ENCODE measurements around the gene GPC1. TPM values are rescaled to one million over a fixed set of nuclear protein-coding genes. Genes with fewer than 3 reads are reported as not detected.

The GPC1 gene
- total and polyA plus RNA-seq, 2 donors (not counting 1 experiment from before 2014, with no cell fraction given) = 147 to 218 TPM

GRCh38 chr2:240416821-240417220 is 18.6 kb upstream of the GPC1 start:
- Histone ChIP-seq H3K27ac (ENCODE audit: insufficient read depth, low read length) (no peak overlapping the region), H2AFZ (ENCODE audit: low read length) (no peak overlapping the region), H3K27me3 (ENCODE audit: control insufficient read depth, insufficient read depth, low read length) (no peaks in the 10 kb centered on the region), H3K4me1 (ENCODE audit: control insufficient read depth, extremely low read depth, insufficient read depth, low read length) (no peaks in the 10 kb centered on the region), H3K9me3 (ENCODE audit: control insufficient read depth, insufficient read depth, low read depth, low read length) (no peaks in the 10 kb centered on the region), H4K20me1 (ENCODE audit: control insufficient read depth, extremely low read depth, insufficient read depth, low read length) (no peaks in the 10 kb centered on the region), H3K4me2 (ENCODE audit: extremely low read depth, insufficient read depth, low read length) (no peak overlapping the region), H3K79me2 (ENCODE audit: control insufficient read depth, insufficient read depth, low read length) (no peaks in the 10 kb centered on the region), H3K4me3 (replicated peaks in 1 of 4; ENCODE audit: control extremely low read depth in 1 of 4, insufficient read depth in 1 of 4, low read depth in 3 of 4, low read length in 4 of 4) (no peak overlapping the region), H3K9ac (ENCODE audit: insufficient read depth, low read length) (no peak overlapping the region), H3K36me3 (ENCODE audit: control insufficient read depth, insufficient read depth, low read length) (no peaks in the 10 kb centered on the region)
- TF ChIP-seq EZH2 (IDR thresholded peaks at IDR 0.05; ENCODE audit: low read length, missing control alignments) (no peak), CTCF (conservative IDR thresholded peaks at IDR 0.05 in 1 of 2, IDR thresholded peaks at IDR 0.05 in 1 of 2; ENCODE audit: low read depth in 1 of 2, low read length in 2 of 2) (no peak)
- DNase-seq (ENCODE audit: low read depth in 2 of 2) = no peak

- Histone ChIP-seq H3K9me3 (ENCODE audit: control insufficient read depth, insufficient read depth, low read depth, low read length) (no peaks in the 10 kb centered on the region), H3K4me1 (ENCODE audit: control insufficient read depth, extremely low read depth, insufficient read depth, low read length) (no peaks in the 10 kb centered on the region), H3K4me3 (replicated peaks in 1 of 4; ENCODE audit: control extremely low read depth in 1 of 4, insufficient read depth in 1 of 4, low read depth in 3 of 4, low read length in 4 of 4) (no peak overlapping the region), H3K9ac (ENCODE audit: insufficient read depth, low read length) (no peak overlapping the region), H3K79me2 (ENCODE audit: control insufficient read depth, insufficient read depth, low read length) (no peaks in the 10 kb centered on the region), H3K36me3 (ENCODE audit: control insufficient read depth, insufficient read depth, low read length) (no peaks in the 10 kb centered on the region), H3K27me3 (ENCODE audit: control insufficient read depth, insufficient read depth, low read length) (no peaks in the 10 kb centered on the region), H3K4me2 (ENCODE audit: extremely low read depth, insufficient read depth, low read length) (no peak overlapping the region), H2AFZ (ENCODE audit: low read length) (no peak overlapping the region), H3K27ac (ENCODE audit: insufficient read depth, low read length) (no peak overlapping the region), H4K20me1 (ENCODE audit: control insufficient read depth, extremely low read depth, insufficient read depth, low read length) (no peaks in the 10 kb centered on the region)
- no peak for DNase-seq (ENCODE audit: low read depth in 2 of 2)
- TF ChIP-seq CTCF (conservative IDR thresholded peaks at IDR 0.05 in 1 of 2, IDR thresholded peaks at IDR 0.05 in 1 of 2; ENCODE audit: low read depth in 1 of 2, low read length in 2 of 2) (no peak), EZH2 (IDR thresholded peaks at IDR 0.05; ENCODE audit: low read length, missing control alignments) (no peak)
Measured at GRCh38 chr2:240418311-240418710, 17.2 kb upstream of the GPC1 start.

GRCh38 chr2:240419271-240419670 is 16.2 kb upstream of the GPC1 start:
- H3K4me1 ChIP-seq (ENCODE audit: control insufficient read depth, extremely low read depth, insufficient read depth, low read length) = no peaks in the 10 kb centered on the region
- H3K9ac ChIP-seq (ENCODE audit: insufficient read depth, low read length) = no peak overlapping the region
- H4K20me1 ChIP-seq (ENCODE audit: control insufficient read depth, extremely low read depth, insufficient read depth, low read length) = no peaks in the 10 kb centered on the region
- no peak for DNase-seq (ENCODE audit: low read depth in 2 of 2)
- H2AFZ ChIP-seq (ENCODE audit: low read length) = no peak overlapping the region
- no peaks in the 10 kb centered on the region for H3K36me3 ChIP-seq (ENCODE audit: control insufficient read depth, insufficient read depth, low read length)
- TF ChIP-seq CTCF (conservative IDR thresholded peaks at IDR 0.05 in 1 of 2, IDR thresholded peaks at IDR 0.05 in 1 of 2; ENCODE audit: low read depth in 1 of 2, low read length in 2 of 2) = no peak
- TF ChIP-seq EZH2 (IDR thresholded peaks at IDR 0.05; ENCODE audit: low read length, missing control alignments) = no peak
- no peaks in the 10 kb centered on the region for H3K27me3 ChIP-seq (ENCODE audit: control insufficient read depth, insufficient read depth, low read length)
- H3K4me3 ChIP-seq (replicated peaks in 1 of 4; ENCODE audit: control extremely low read depth in 1 of 4, insufficient read depth in 1 of 4, low read depth in 3 of 4, low read length in 4 of 4) = no peak overlapping the region
- H3K9me3 ChIP-seq (ENCODE audit: control insufficient read depth, insufficient read depth, low read depth, low read length) = no peaks in the 10 kb centered on the region
- H3K4me2 ChIP-seq (ENCODE audit: extremely low read depth, insufficient read depth, low read length) = no peak overlapping the region
- no peak overlapping the region for H3K27ac ChIP-seq (ENCODE audit: insufficient read depth, low read length)
- no peaks in the 10 kb centered on the region for H3K79me2 ChIP-seq (ENCODE audit: control insufficient read depth, insufficient read depth, low read length)

Measured in fibroblast of lung (primary cell).